Karpas-422 (cell line): Measurements from ENCODE around the gene MEX3A. TPM values are rescaled to one million over a fixed set of nuclear protein-coding genes. Genes with fewer than 3 reads are reported as not detected.
"Not testable (repeated sequence)": the region's sequence is repeated elsewhere in the genome, so short reads cannot be mapped to it uniquely, and the experiment has no call there.

Source experiments
- DNase-seq: peaks from one replicate; pipeline ENCODE4 v3.0.0-alpha.2; 2015
- H2AFZ ChIP-seq: fragments of 200-600 bp; sonication (generic); 2 replicates; pipeline ENCODE4 v1.6.1; 2014; ENCODE audit warnings: antibody characterized with exemption, low read length, mixed read lengths
- H3K27ac ChIP-seq: fragments of 200-600 bp; sonication (generic); 2 replicates; pipeline ENCODE4 v1.5.1; 2014; ENCODE audit warnings: mild to moderate bottlenecking, low read length, moderate library complexity
- H3K27me3 ChIP-seq: fragments of 200-600 bp; sonication (generic); 2 replicates; pipeline ENCODE4 v1.6.1; 2014; ENCODE audit warnings: low read length, mixed read lengths
- H3K36me3 ChIP-seq: fragments of 200-600 bp; sonication (generic); 2 replicates; pipeline ENCODE4 v1.6.1; 2014; ENCODE audit warnings: low read length, mixed read lengths; ENCODE audit not compliant: insufficient read depth
- H3K4me1 ChIP-seq: fragments of 200-600 bp; sonication (generic); 2 replicates; pipeline ENCODE4 v1.6.1; 2014; ENCODE audit warnings: mild to moderate bottlenecking, low read length, mixed read lengths
- H3K4me2 ChIP-seq: fragments of 200-600 bp; sonication (generic); 2 replicates; pipeline ENCODE4 v1.6.1; 2014; ENCODE audit warnings: low read length, low read depth, mild to moderate bottlenecking; ENCODE audit not compliant: poor library complexity, severe bottlenecking
- H3K4me3 ChIP-seq: fragments of 200-600 bp; sonication (generic); 2 replicates; pipeline ENCODE4 v1.5.1; 2014; ENCODE audit warnings: mild to moderate bottlenecking, antibody characterized with exemption, low read length, mixed read lengths
- H3K79me2 ChIP-seq: fragments of 200-600 bp; sonication (generic); 2 replicates; pipeline ENCODE4 v1.6.1; 2014; ENCODE audit warnings: mild to moderate bottlenecking, low read length, mixed read lengths
- H3K9ac ChIP-seq: fragments of 200-600 bp; sonication (generic); 2 replicates; pipeline ENCODE4 v1.6.0; 2014; ENCODE audit warnings: low read length
- H3K9me2 ChIP-seq: fragments of 200-600 bp; sonication (generic), shearing (Covaris generic); replicated peaks from 2 replicates; pipeline ENCODE4 v1.6.0; 2014; ENCODE audit warnings: mild to moderate bottlenecking, low read length, moderate library complexity; ENCODE audit not compliant: insufficient read depth
- H3K9me3 ChIP-seq: fragments of 300-700, 200-600 bp; sonication (generic); 2 replicates; pipeline ENCODE4 v1.6.1; 2014; ENCODE audit warnings: low read length, mixed read lengths
- H4K20me1 ChIP-seq: fragments of 200-600 bp; sonication (generic); 2 replicates; pipeline ENCODE4 v1.6.1; 2014; ENCODE audit warnings: mild to moderate bottlenecking, antibody characterized with exemption, low read length, low read depth; ENCODE audit not compliant: insufficient read depth
- total RNA-seq: library from RNA; depleted of rRNA; stranded (reverse); fragments of >200 nt; shearing (Covaris generic); gene quantifications from 2 replicates; pipeline ENCODE4 v1.2.3, GENCODE V29; 2014; ENCODE audit warnings: low replicate concordance

The MEX3A gene
- total RNA-seq, 1 experiment from 2014 or later: 2.3 TPM

DNA sequence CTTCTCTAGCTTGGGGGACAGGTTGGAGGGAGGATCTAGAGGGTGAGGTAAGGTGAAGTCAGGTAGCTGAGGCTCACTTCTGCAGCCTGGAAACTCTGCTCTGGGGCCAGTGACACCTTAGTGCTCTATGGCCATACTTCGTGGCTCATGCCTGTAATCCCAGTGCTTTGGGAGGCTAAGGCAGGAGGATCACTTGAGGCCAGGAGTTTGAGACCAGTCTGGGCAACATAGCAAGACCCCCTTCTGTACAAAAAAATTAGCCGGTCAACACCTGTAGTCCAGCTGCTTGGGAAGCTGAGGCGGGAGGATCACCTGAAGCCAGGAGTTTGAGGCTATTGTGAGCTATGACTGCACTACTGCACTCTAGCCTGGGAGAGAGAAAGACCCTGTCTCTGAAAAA lies 38.1 kb upstream of the MEX3A start:
- Histone ChIP-seq H3K4me1 (peaks cover 9% of the 10 kb centered on the region), H3K27me3 (no peaks in the 10 kb centered on the region)

DNA sequence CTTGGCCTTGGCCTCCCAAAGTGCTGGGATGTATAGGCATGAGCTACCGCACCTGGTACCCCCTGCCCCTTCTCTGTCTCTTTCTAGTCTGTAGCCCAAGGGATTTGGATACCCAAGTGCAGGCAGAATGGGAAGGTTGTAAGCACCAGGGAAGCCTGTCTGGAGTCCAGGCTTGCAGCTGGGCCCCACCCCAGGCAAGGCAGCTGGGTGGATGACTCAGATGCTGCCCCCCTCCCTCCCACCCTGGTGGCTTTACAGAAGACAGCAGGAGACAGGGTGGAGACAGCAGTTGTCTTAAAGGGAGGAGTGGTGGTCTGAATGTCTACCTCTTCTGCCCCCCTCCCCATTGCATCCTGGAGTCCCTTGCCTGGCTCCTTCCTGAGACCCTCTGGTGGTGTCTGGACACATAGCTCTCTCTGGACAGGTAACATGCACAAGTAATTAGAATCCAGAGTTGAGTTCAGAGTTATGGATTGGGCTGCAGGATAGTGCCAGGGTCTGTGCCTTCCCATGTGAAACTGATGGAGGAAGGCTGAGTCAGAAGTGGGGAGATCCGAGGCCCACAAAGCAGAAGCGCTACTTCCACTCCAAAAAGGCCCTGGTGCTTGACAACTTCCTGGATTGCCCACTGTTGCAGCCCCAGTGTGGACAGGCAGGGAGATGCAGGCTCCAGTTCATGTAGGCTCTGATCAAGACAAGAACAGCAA lies 37.4 kb upstream of the MEX3A start:
- H3K4me3 ChIP-seq: no peak overlapping the region
- no peak overlapping the region for H3K27ac ChIP-seq
- H3K36me3 ChIP-seq: no peaks in the 10 kb centered on the region
- no peaks in the 10 kb centered on the region for H3K9me3 ChIP-seq
- DNase-seq: no peak
- no peak overlapping the region for H3K4me2 ChIP-seq
- H3K9ac ChIP-seq: no peak overlapping the region
- H3K9me2 ChIP-seq: no peaks in the 10 kb centered on the region
- no peaks in the 10 kb centered on the region for H3K27me3 ChIP-seq
- no peak overlapping the region for H2AFZ ChIP-seq
- no peaks in the 10 kb centered on the region for H4K20me1 ChIP-seq
- peaks cover 6% of the 10 kb centered on the region for H3K4me1 ChIP-seq
- H3K79me2 ChIP-seq: no peaks in the 10 kb centered on the region

More for the DNA sequence above, 38.1 kb upstream of the MEX3A start:
- Histone ChIP-seq H3K4me3 (no peak overlapping the region), H3K36me3 (no peaks in the 10 kb centered on the region), H3K4me2 (no peak overlapping the region), H3K27ac (no peak overlapping the region), H3K9ac (no peak overlapping the region), H3K9me3 (no peaks in the 10 kb centered on the region), H2AFZ (no peak overlapping the region), H3K9me2 (no peaks in the 10 kb centered on the region), H4K20me1 (no peaks in the 10 kb centered on the region), H3K79me2 (no peaks in the 10 kb centered on the region)
- DNase-seq: no peak

DNA sequence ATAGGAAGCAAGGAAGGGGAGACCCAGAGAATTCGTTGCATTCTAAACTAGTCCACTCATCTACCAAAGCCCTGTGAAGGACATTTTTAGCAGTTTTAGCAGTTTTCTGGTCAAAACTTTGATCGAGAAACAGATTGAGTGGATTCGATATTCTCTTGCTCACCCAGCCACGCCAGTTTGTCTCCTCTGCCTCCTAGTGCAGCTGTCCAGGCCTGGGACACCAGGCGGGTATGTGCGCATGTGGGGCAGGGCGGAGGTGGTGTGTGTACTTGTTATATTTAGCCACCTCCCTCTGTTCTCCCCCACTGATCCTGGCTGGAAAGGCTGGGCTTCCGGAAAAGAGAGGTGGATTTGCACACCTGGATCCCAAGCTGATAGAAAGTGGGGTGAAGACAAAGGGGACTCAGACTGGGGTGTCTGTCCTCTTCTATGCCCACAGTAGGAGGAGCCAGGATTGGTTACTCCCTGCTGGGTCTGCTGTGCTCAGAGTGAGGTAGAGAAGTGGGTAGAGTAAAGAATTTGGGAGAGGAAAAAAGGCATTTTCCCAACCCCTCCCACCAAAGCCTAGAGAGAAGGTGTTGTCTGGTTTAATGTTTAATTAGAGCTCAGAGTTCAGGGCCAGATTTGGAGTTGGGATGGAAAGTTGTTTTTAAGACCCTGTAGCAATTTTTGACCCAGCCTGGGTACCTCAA lies 36.1 kb upstream of the MEX3A start:
- Histone ChIP-seq H3K4me1 (peaks cover 3% of the 10 kb centered on the region; the same call in 1 of the 2 replicates), H3K27ac (no peak overlapping the region), H3K9ac (no peak overlapping the region), H3K9me3 (no peaks in the 10 kb centered on the region), H3K27me3 (no peaks in the 10 kb centered on the region), H3K4me3 (no peak overlapping the region), H3K4me2 (no peak overlapping the region), H2AFZ (no peak overlapping the region), H4K20me1 (no peaks in the 10 kb centered on the region), H3K36me3 (no peaks in the 10 kb centered on the region), H3K79me2 (no peaks in the 10 kb centered on the region), H3K9me2 (no peaks in the 10 kb centered on the region)
- DNase-seq: no peak

DNA sequence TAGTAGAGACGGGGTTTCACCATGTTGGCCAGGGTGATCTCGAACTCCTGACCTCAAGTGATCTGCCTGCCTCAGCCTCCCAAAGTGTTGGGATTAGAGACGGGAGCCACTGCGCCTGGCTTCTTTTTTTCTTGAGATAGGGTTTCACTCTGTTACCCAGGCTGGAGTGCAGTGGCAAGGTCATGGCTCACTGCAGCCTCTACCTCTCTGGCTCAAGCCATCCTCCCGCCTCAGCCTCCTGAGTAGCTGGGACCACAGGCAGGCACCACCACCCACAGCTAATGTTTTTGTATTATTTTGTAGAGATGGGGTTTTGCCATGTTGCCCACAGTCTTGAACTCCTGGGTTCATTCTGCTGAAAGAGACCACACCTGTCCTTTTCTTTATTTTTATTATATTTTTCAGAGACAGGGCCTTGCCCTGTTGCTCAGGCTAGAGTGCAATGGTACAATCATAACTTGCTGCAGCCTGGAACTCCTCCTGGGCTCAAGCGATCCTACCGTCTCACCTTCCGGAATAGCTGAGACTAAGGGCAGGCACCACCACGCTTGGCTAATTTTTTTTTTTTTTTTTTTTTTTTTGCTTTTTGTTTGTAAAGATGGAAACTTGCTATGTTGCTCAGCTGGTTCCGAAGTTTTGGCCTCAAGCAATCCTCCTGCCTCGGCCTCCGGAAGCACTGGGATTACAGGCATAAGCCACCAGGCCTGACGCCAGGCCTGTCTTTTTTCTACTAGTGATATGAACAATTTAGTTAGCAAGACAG lies 35.3 kb upstream of the MEX3A start:
- no peaks in the 10 kb centered on the region for H3K36me3 ChIP-seq
- no peak for DNase-seq
- no peaks in the 10 kb centered on the region for H3K79me2 ChIP-seq
- no peaks in the 10 kb centered on the region for H3K27me3 ChIP-seq
- no peaks in the 10 kb centered on the region for H3K9me2 ChIP-seq
- no peaks in the 10 kb centered on the region for H4K20me1 ChIP-seq
- no peak overlapping the region for H3K27ac ChIP-seq
- H3K4me2 ChIP-seq: no peak overlapping the region
- H3K9me3 ChIP-seq: no peaks in the 10 kb centered on the region
- H3K4me3 ChIP-seq: no peak overlapping the region
- 0 out of 2 replicates have a peak, but pooled peaks cover 2% of the 10 kb centered on the region for H3K4me1 ChIP-seq
- no peak overlapping the region for H2AFZ ChIP-seq
- no peak overlapping the region for H3K9ac ChIP-seq

DNA sequence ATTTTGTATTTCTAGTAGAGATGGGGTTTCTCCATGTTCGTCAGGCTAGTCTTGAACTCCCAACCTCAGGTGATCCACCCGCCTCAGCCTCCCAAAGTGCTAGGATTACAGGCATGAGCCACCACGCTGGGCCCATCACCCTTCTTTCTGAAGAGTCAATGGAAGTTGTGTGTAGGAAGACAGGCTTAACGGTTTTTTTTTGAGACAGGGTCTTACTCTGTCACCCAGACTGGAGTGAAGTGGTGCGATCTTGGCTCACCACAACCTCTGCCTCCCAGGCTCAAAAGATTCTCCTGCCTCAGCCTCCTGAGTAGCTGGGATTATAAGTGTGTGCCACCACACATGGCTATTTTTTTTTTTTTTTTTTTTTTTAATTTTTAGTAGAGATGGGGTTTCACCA lies 34.5 kb upstream of the MEX3A start:
- not testable (repeated sequence) for H3K4me2 ChIP-seq, H3K36me3 ChIP-seq, H3K4me1 ChIP-seq, H2AFZ ChIP-seq, H3K9me3 ChIP-seq, H3K9me2 ChIP-seq, H3K4me3 ChIP-seq, H3K79me2 ChIP-seq, H3K27me3 ChIP-seq, H3K9ac ChIP-seq, H3K27ac ChIP-seq, H4K20me1 ChIP-seq, DNase-seq

DNA sequence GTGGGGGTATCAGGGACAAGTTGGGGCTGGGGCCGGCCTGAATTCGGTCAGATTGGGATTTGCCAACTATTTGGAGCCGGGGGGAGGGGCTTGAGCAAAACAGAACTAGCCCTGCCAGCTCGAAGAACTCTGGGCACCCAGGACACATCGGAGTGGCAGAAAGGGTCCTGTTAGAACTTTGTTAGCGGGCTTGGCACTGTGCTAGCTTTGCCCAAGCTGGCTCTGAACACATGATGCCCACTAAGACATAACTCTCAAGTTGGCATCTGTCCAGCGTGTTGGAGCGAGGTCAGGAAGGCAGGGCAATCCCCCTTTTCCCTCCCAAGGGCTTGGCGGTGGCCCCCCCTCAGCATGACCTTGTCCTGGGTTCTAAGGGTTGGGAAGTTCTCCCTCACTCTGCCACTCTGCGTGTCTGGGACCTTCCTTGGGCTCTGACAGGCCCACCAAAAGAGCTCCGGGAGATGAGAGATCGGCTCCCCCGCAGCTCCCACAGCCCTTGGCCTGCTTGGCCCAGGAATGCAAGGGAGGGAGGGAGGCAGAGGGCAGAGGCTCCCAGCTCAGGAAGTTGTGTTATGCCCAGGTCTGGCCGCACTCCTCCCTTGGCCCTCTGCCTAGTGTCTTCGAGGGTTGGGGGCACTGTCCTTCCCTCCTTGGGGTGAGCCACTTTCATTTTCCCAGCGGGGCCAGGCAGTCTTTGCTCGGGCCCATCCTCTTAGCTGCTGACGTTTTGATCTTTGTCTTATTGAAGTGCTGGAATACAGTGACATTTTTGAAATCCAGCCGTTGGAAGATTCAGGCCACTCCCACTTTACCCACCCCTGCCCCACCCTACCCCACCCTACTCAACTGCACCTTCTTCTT lies 33.5 kb upstream of the MEX3A start:
- H3K9ac ChIP-seq: no peak overlapping the region
- no peak overlapping the region for H3K27ac ChIP-seq
- DNase-seq: no peak
- H3K36me3 ChIP-seq: no peaks in the 10 kb centered on the region
- H3K27me3 ChIP-seq: no peaks in the 10 kb centered on the region
- no peak overlapping the region for H2AFZ ChIP-seq
- no peak overlapping the region for H3K4me3 ChIP-seq
- H3K4me2 ChIP-seq: no peak overlapping the region
- no peaks in the 10 kb centered on the region for H3K9me3 ChIP-seq
- H4K20me1 ChIP-seq: no peaks in the 10 kb centered on the region
- H3K4me1 ChIP-seq: 0 out of 2 replicates have a peak, but pooled peaks cover 2% of the 10 kb centered on the region
- H3K9me2 ChIP-seq: no peaks in the 10 kb centered on the region
- no peaks in the 10 kb centered on the region for H3K79me2 ChIP-seq

DNA sequence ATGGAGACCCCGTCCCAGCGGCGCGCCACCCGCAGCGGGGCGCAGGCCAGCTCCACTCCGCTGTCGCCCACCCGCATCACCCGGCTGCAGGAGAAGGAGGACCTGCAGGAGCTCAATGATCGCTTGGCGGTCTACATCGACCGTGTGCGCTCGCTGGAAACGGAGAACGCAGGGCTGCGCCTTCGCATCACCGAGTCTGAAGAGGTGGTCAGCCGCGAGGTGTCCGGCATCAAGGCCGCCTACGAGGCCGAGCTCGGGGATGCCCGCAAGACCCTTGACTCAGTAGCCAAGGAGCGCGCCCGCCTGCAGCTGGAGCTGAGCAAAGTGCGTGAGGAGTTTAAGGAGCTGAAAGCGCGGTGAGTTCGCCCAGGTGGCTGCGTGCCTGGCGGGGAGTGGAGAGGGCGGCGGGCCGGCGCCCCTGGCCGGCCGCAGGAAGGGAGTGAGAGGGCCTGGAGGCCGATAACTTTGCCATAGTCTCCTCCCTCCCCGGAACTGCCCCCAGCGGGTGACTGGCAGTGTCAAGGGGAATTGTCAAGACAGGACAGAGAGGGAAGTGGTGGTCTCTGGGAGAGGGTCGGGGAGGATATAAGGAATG lies 32.8 kb upstream of the MEX3A start:
- Histone ChIP-seq H3K4me1 (0 out of 2 replicates have a peak, but pooled peaks cover 2% of the 10 kb centered on the region), H3K27ac (no peak overlapping the region), H3K4me2 (no peak overlapping the region), H3K36me3 (no peaks in the 10 kb centered on the region), H3K9me2 (no peaks in the 10 kb centered on the region), H2AFZ (no peak overlapping the region), H3K27me3 (no peaks in the 10 kb centered on the region), H3K4me3 (no peak overlapping the region), H3K79me2 (no peaks in the 10 kb centered on the region), H3K9me3 (no peaks in the 10 kb centered on the region), H4K20me1 (no peaks in the 10 kb centered on the region), H3K9ac (no peak overlapping the region)
- DNase-seq: no peak
